ENCODE measurements around the gene ELOVL4. TPM values are rescaled to one million over a fixed set of nuclear protein-coding genes. Genes with fewer than 3 reads are reported as not detected.

ELOVL4 gene
- total RNA-seq (2014; rRNA removed; shearing (Covaris generic)), result 27.6 and 34.2 TPM in 2 replicates

DNA sequence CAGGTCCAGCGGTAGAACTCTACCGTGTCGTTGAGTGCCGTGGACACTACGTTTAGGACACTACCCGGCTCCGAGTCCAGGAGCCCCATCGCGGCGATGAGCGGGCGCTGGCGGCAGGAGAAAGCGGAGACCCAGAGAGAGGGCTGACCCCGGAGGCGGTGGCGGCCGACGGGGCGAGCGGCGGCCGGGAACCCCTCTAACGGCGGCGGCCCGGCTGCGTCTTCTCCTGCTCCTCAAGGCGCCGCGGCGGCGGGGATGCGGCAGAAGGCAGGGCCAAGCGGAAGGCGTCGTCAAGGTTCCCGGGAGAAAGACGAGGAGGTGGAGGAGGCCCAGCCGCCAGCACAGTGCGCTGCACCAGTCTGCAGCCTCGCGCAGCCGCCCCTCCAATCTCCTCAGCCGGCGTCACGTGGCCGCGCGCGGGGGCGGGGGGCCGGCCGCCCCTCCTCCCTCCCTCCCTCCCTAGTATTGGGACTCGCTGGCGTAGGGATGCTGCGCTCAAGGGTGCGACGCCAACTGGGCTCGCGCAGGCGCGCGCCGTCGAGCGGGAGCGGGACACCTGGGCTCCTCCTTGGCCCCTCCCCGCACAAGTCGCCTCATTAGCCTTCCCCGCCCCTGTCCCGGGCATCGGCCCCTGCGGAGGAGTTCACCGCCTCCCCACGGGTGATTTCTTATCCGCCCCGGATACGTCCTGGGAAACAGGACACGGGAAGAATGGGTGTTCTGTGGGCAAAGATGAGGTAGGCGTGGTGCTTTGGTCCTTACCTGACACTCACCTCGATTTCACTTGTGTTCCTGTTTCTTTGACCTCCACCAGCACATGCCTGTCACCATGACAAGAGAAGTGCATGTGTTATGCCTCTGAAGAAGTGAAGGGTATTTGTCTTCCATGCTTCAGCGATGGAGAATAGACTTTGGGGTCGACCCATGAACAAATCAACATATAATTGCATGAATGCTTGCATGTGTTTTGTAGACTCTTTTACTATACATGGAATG, at the start of gene ELOVL4:
Gene ELOVL4, minus strand, starts transcription at position 363 of the 996 bp plus-strand sequence. Its CDS starts 274 bp downstream, at position 89.
- peak; percentile 89 for DNase-seq (ENCODE audit: low spot score)
- in situ Hi-C loops (cut with HindIII; ENCODE audit: low sequenced_read_pairs), result no loop called here

DNA sequence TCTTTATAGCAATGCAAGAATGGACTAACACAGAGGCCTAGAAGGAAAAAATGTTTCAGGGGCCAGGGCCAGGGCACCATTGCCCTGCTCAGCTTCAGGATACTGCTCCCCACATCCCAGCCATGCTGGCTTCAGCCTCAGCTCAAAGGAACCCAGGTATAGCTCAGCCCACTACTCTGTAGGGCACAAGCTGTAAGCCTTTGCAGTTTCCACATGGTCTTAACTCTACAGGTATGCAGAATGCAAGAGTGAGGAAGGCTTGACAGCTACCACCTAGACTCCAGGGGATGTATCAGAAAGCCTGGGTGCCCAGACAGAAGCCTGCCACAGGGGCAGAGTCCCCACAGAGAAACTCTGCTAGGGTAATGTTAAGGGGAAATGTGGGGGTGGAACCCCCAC, 46.6 kb upstream of the ELOVL4 start:
- in situ Hi-C loops (cut with HindIII; ENCODE audit: low sequenced_read_pairs), result no loop called here
- DNase-seq (ENCODE audit: low spot score), result no peak

GRCh38 chr6:79993012-79993910, 45.9 kb upstream of the ELOVL4 start:
- no peak for DNase-seq (ENCODE audit: low spot score)
- in situ Hi-C loops (cut with HindIII; ENCODE audit: low sequenced_read_pairs), result no loop called here

DNA sequence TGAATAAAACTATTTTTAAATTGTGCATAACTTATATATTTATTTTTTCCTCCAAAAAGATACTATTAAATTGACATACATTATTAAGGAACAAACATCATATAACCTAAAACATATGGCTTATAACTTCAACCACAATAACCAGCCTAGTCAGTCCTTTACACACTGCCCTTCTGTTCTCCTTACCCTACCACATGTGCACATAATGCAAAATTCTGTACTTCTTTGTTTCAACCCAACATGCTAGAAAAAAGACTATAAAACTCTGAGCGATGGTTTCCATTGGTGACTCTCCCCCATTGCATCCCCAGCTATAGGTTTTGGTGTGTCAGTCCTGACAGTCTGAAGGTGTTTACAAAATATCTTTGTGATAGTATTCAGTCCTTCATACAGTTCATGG, 42.3 kb upstream of the ELOVL4 start:
- in situ Hi-C loops (cut with HindIII; ENCODE audit: low sequenced_read_pairs), result no loop called here

GRCh38 chr6:79985128-79985527, 37.8 kb upstream of the ELOVL4 start:
- DNase-seq (ENCODE audit: low spot score), result no peak
- in situ Hi-C loops (cut with HindIII; ENCODE audit: low sequenced_read_pairs), result no loop called here

More for the DNA sequence above, 42.3 kb upstream of the ELOVL4 start:
- DNase-seq (ENCODE audit: low spot score), result no peak

DNA sequence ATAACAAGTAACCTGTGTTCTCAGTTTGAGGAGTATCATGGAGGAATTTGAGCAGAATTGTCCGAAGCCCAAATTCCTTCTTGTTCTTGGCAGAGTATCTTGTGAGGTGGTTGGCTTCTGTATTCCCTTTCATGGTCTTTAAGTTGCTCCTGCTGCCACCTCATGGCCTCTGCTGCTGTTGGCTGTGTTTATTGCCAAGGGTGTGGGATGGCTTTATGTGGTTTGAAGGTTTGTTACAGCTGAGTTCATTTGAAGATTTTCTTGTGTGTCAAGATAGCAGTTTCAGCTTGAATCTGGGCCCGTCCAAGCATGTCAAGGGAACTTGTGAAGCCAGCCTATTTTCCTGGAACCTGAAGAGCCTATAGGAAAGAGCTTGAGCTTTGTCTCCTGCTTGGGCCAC, 36.9 kb upstream of the ELOVL4 start:
- peak; percentile 12 for DNase-seq (ENCODE audit: low spot score)

DNA sequence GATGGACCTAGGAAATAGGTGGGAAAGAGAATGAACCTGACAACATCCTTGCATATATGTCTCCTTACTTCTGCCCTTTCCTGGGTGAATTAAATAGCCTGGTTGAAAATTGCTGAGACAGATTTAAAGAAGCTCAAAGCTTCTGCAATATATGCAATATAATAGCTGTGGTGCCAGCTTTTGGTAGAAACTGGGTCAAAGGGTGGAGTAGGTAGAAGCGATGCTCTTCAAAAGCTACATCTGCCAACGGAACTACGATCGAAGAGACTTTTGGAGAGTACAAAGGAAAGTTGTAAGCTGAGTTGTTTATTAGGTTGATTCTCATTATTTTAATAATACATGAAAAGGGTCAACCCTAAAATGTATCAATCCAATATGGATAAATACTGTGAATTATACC, 34.3 kb upstream of the ELOVL4 start:
- no peak for DNase-seq (ENCODE audit: low spot score)
- in situ Hi-C loops (cut with HindIII; ENCODE audit: low sequenced_read_pairs), result no loop called here

More for the DNA sequence above, 36.9 kb upstream of the ELOVL4 start:
- in situ Hi-C loops (cut with HindIII; ENCODE audit: low sequenced_read_pairs), result no loop called here

DNA sequence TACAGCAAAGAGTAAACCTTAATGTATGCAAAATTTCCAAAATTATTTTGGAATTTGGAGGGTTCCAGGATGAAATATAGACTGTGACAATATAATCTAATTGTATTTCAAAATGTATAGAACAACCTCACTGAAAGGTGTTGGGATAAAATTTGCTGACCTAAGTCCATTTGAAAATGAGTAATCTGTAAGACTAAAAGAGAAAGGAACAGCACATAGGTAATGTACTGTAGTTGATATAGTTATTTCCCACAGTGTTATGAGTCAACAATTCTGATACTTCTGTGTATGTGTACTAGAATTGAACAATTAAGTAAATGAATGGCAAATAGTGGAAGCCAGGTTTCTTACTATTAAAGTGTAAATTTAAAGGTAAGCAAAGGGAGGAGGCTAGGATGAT, 23.8 kb upstream of the ELOVL4 start:
- no peak for DNase-seq (ENCODE audit: low spot score)
- in situ Hi-C loops (cut with HindIII; ENCODE audit: low sequenced_read_pairs), result no loop called here

GRCh38 chr6:79969784-79970183, 22.4 kb upstream of the ELOVL4 start:
- DNase-seq (ENCODE audit: low spot score), result no peak
- in situ Hi-C loops (cut with HindIII; ENCODE audit: low sequenced_read_pairs), result no loop called here

- no peak for DNase-seq (ENCODE audit: low spot score)
- in situ Hi-C loops (cut with HindIII; ENCODE audit: low sequenced_read_pairs), result no loop called here
These were observed 19.8 kb upstream of the ELOVL4 start for GRCh38 chr6:79967178-79967577.

- DNase-seq (ENCODE audit: low spot score), result no peak
- in situ Hi-C loops (cut with HindIII; ENCODE audit: low sequenced_read_pairs), result no loop called here
These were observed 17.3 kb upstream of the ELOVL4 start for GRCh38 chr6:79964607-79965081.

GRCh38 chr6:79954849-79955248, 7.5 kb upstream of the ELOVL4 start:
- no peak for DNase-seq (ENCODE audit: low spot score)

GRCh38 chr6:79949233-79949632, 1.9 kb upstream of the ELOVL4 start:
- DNase-seq (ENCODE audit: low spot score), result peak; percentile 64
- in situ Hi-C loops (cut with HindIII; ENCODE audit: low sequenced_read_pairs), result no loop called here

More at GRCh38 chr6:79954849-79955248, 7.5 kb upstream of the ELOVL4 start:
- in situ Hi-C loops (cut with HindIII; ENCODE audit: low sequenced_read_pairs), result no loop called here

GRCh38 chr6:79946272-79947190, 822 bp downstream of the ELOVL4 start:
- DNase-seq (ENCODE audit: low spot score), result peak; percentile 74
- in situ Hi-C loops (cut with HindIII; ENCODE audit: low sequenced_read_pairs), result no loop called here

DNA sequence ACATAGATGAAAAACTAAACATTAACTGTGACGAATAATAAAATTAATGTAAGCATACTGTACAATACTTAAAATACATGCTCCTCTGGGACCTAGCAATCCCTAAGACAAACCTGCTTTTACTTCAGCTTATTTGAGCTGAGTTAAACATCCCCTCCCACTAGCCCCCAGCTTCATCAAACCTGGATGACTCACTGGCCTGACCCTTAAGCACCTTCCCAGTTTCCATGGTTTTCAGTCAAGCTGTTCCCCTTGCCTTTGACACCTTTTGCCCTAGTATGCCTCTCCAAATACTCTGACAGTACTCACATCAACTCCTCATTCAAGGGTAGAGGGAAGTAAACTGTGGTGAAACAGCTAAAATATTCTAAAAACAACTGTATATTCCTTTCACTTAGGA, 4.2 kb downstream of the ELOVL4 start:
- DNase-seq (ENCODE audit: low spot score), result no peak
- in situ Hi-C loops (cut with HindIII; ENCODE audit: low sequenced_read_pairs), result no loop called here

DNA sequence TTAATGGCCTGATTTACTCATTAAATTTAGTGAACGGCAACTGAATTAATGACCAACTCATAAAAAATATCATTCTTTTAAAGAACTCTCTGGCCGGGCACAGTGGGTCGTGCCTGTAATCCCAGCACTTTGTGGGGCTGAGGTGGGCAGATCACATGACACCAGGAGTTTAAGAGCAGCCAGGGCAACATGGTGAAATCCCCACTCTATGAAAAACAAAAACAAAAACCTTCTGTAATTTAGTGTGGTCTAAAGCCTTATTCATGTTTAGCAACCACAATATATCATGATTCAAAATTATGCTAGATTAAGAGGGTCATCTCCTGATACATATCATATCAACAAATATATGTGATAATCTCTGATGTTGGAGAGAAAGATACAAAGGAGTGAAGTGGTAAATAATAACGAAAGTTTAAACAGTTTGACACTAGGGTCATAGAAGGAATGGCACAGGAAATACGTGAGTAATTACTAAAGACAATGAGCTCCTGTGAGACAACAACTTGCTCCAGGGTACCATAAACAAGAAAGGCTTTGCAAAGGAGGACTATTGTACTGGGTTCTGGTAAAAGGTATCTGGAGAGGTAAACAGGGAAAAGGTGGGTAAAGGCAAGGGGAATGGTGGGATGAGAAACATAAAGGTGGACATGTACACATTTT, 5.7 kb downstream of the ELOVL4 start:
- DNase-seq (ENCODE audit: low spot score), result no peak
- in situ Hi-C loops (cut with HindIII; ENCODE audit: low sequenced_read_pairs), result no loop called here

- in situ Hi-C loops (cut with HindIII; ENCODE audit: low sequenced_read_pairs), result no loop called here
- no peak for DNase-seq (ENCODE audit: low spot score)
These were observed 18.8 kb downstream of the ELOVL4 start for GRCh38 chr6:79928478-79928998.

GRCh38 chr6:79927758-79928157, 19.6 kb downstream of the ELOVL4 start:
- in situ Hi-C loops (cut with HindIII; ENCODE audit: low sequenced_read_pairs), result no loop called here
- DNase-seq (ENCODE audit: low spot score), result no peak

All from G401 (cell line).